HEK293 (cell line): ENCODE measurements around the gene DIP2C.

ENCODE experiments used
- CTCF ChIA-PET: fragments of 350-600 bp; formaldehyde crosslinking; extraction: SDS; loops from one replicate; lab custom pipeline; 2021; ENCODE audit warnings: antibody characterized with exemption; lab: Yijun Ruan, JAX
- POLR2A ChIA-PET: fragments of 300-600 bp; formaldehyde crosslinking; extraction: SDS; loops from one replicate; lab custom pipeline; 2020; ENCODE audit warnings: antibody characterized with exemption, inconsistent platforms; lab: Yijun Ruan, JAX
- H3K27ac ChIP-seq: fragments of 200-500 bp; sonication (Bioruptor generic); 2 replicates; pipeline ENCODE4 v1.5.1; 2014; ENCODE audit warnings: low read depth, low read length, control low read depth, inconsistent platforms; ENCODE audit errors: extremely low read depth
- H3K36me3 ChIP-seq, 2 experiments: fragments of 200-500 bp in 1 of 2; sonication (Bioruptor generic) in 1 of 2; 1 replicate in 1 of 2; 2 replicates in 1 of 2; pipeline ENCODE4 v1.5.1; 2014 to 2017; ENCODE audit warnings: inconsistent platforms in 2 of 2, low read length in 2 of 2; ENCODE audit not compliant: control insufficient read depth in 2 of 2, insufficient read depth in 1 of 2
- H3K4me1 ChIP-seq: fragments of 200-500 bp; sonication (Bioruptor generic); 2 replicates; pipeline ENCODE4 v1.5.1; 2014; ENCODE audit warnings: mild to moderate bottlenecking, low read length, inconsistent platforms; ENCODE audit not compliant: control insufficient read depth, insufficient read depth
- H3K4me3 ChIP-seq: 2 replicates; pipeline ENCODE4 v1.5.1; 2011; ENCODE audit warnings: low read depth, mild to moderate bottlenecking, control low read depth, low read length, moderate library complexity
- H3K9me3 ChIP-seq: fragments of 200-500 bp; sonication (Bioruptor generic); 2 replicates; pipeline ENCODE4 v1.5.1; 2014; ENCODE audit warnings: low read depth, low read length, inconsistent platforms; ENCODE audit not compliant: control insufficient read depth, insufficient read depth
- KLF10 ChIP-seq: fragments of 450-650 bp; IDR thresholded peaks from 2 replicates; pipeline ENCODE4 v1.5.1; 2018; ENCODE audit warnings: missing biosample characterization, mild to moderate bottlenecking, missing genetic modification characterization
- SETDB1 ChIP-seq: IDR thresholded peaks from one replicate; pipeline ENCODE4 v1.6.1; 2017; ENCODE audit warnings: mild to moderate bottlenecking, low read length, moderate library complexity, mixed read lengths; ENCODE audit not compliant: insufficient read length
- ZNF518A ChIP-seq: fragments of 450-650 bp; formaldehyde crosslinking; conservative IDR thresholded peaks from 2 replicates; pipeline ENCODE4 v1.5.1; 2016; ENCODE audit warnings: low read depth, missing biosample characterization, missing genetic modification characterization
- ZNF560 ChIP-seq: fragments of 450-650 bp; formaldehyde crosslinking; IDR thresholded peaks from 2 replicates; pipeline ENCODE4 v1.5.1; 2017; ENCODE audit warnings: missing biosample characterization, missing genetic modification characterization, borderline replicate concordance
- TF ChIP-seq, protein P1 (sequence below): fragments of 450-650 bp; formaldehyde crosslinking; IDR thresholded peaks from 2 replicates; pipeline ENCODE4 v1.5.1; 2016; ENCODE audit warnings: missing biosample characterization, missing genetic modification characterization
- TF ChIP-seq, protein P2 (sequence below): fragments of 450-650 bp; formaldehyde crosslinking; IDR thresholded peaks from 2 replicates; pipeline ENCODE4 v1.5.0; 2017; ENCODE audit warnings: missing biosample characterization, missing genetic modification characterization, borderline replicate concordance

DIP2C gene

GRCh38 chr10:378930-379704 is 310.4 kb downstream of the DIP2C start:
- POLR2A ChIA-PET: no interaction called here
- CTCF ChIA-PET: interaction anchor here (0.6 kb wide), 1 partner anchor 123 kb away, joined by 3 read pairs; no protein-coding TSS in a partner anchor
- Histone ChIP-seq H3K27ac (no peak overlapping the region), H3K4me3 (no peak overlapping the region), H3K9me3 (no peaks in the 10 kb centered on the region), H3K4me1 (no peaks in the 10 kb centered on the region), H3K36me3 (peaks cover 4 to 74% of the 10 kb centered on the region in 2 experiments)
- no peak for TF ChIP-seq KLF10

- no peak overlapping the region for H3K27ac ChIP-seq
- H3K9me3 ChIP-seq: no peaks in the 10 kb centered on the region
- no peak overlapping the region for H3K4me3 ChIP-seq
- ChIA-PET CTCF (no interaction called here), POLR2A (no interaction called here)
- 0 out of 2 replicates have a peak, but pooled peaks cover 3% of the 10 kb centered on the region for H3K4me1 ChIP-seq
- no peak for TF ChIP-seq ZNF560
- H3K36me3 ChIP-seq: peaks cover 0 to 69% of the 10 kb centered on the region in 2 experiments; a peak in 2 of 3 replicates
Observed at GRCh38 chr10:378230-378929, 311.1 kb downstream of the DIP2C start.

DNA sequence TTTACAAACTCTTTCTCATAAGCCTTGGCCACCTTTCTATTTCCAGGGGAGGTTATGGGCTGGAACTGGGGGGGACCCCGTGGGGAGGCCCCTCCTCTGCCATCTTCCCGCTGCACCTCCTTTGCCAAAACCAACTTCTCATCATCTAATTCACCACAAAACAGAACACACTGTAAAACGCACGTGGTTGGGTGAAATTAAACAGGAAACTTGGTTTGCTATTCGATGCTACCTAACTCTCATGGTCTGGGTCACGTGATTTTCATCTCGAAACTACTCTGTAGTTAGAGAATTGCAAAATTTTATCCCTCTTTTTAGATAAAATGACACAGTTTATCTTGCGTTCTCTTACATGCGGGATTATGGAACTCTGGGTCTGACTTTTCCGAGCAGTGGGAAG is 312.2 kb downstream of the DIP2C start:
- H3K4me1 ChIP-seq: 0 out of 2 replicates have a peak, but pooled peaks cover 3% of the 10 kb centered on the region
- H3K27ac ChIP-seq: no peak overlapping the region
- TF ChIP-seq ZNF518A (tag by site-specific recombination) (no peak), SETDB1 (no peak)
- TF ChIP-seq, protein P1, sequence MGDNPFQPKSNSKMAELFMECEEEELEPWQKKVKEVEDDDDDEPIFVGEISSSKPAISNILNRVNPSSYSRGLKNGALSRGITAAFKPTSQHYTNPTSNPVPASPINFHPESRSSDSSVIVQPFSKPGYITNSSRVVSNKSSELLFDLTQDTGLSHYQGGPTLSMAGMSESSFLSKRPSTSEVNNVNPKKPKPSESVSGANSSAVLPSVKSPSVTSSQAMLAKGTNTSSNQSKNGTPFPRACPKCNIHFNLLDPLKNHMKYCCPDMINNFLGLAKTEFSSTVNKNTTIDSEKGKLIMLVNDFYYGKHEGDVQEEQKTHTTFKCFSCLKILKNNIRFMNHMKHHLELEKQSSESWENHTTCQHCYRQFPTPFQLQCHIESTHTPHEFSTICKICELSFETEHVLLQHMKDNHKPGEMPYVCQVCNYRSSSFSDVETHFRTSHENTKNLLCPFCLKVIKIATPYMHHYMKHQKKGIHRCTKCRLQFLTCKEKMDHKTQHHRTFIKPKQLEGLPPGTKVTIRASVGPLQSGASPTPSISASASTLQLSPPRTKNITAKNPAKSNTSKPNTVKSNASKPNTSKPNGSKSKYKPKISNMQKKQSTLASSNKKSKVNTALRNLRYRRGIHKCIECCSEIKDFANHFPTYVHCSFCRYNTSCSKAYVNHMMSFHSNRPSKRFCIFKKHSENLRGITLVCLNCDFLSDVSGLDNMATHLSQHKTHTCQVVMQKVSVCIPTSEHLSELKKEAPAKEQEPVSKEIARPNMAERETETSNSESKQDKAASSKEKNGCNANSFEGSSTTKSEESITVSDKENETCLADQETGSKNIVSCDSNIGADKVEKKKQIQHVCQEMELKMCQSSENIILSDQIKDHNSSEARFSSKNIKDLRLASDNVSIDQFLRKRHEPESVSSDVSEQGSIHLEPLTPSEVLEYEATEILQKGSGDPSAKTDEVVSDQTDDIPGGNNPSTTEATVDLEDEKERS (tag by site-specific recombination): no peak
- TF ChIP-seq, protein P2, sequence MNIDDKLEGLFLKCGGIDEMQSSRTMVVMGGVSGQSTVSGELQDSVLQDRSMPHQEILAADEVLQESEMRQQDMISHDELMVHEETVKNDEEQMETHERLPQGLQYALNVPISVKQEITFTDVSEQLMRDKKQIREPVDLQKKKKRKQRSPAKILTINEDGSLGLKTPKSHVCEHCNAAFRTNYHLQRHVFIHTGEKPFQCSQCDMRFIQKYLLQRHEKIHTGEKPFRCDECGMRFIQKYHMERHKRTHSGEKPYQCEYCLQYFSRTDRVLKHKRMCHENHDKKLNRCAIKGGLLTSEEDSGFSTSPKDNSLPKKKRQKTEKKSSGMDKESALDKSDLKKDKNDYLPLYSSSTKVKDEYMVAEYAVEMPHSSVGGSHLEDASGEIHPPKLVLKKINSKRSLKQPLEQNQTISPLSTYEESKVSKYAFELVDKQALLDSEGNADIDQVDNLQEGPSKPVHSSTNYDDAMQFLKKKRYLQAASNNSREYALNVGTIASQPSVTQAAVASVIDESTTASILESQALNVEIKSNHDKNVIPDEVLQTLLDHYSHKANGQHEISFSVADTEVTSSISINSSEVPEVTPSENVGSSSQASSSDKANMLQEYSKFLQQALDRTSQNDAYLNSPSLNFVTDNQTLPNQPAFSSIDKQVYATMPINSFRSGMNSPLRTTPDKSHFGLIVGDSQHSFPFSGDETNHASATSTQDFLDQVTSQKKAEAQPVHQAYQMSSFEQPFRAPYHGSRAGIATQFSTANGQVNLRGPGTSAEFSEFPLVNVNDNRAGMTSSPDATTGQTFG (tag by site-specific recombination): no peak
- H3K9me3 ChIP-seq: no peaks in the 10 kb centered on the region
- ChIA-PET POLR2A (no interaction called here), CTCF (no interaction called here)
- H3K36me3 ChIP-seq: peaks cover 0 to 60% of the 10 kb centered on the region in 2 experiments; a peak in 1 of 3 replicates
- H3K4me3 ChIP-seq: no peak overlapping the region
